ENCODE data around the gene ADAMTS15. TPM values are rescaled to one million over a fixed set of nuclear protein-coding genes. Genes with fewer than 3 reads are reported as not detected.

The ADAMTS15 gene
- total RNA-seq, 6 donors from 2014 or later = 2.5 to 23.0 (median 7.2) TPM

DNA sequence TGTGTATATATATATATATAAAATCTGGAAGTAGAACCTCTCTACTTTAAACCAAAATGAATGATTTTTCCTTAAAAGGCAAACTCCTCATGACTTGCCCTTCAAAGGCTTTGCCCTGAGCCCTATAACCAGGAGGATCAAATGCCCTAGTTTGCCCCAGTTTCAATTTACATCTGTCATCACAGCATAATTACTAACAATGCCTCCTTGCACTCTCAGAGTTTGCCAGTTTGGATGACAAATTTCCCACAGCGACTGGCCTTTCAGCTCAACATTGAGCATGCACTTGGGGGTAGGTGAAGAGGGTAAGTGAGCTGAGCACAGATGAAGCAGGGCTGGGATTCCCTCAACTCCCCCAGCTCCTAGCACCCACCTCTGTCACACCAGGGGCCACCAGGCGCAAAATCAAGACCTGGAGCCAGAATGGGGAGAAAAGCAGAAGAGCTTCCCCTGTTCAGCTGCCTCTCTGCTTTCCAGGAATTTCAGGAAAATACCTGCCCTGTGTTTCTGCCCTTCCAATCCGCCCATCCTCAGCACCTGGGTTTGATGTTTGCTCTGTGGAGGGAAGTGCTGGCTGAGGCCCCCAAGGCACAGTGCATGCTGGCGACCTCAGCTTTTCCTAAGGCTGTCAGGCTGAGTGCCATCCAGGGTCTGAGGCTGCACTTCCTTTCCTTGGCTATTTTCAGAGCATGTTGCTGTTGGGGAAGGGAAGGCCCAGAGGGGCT, 67.5 kb downstream of the ADAMTS15 start:
- Histone ChIP-seq H3K27ac (no peak overlapping the region), H3K36me3 (no peaks in the 10 kb centered on the region)
- WGBS, 2 donors = 76 to 79% methylated on average over 4 of the region's 4 CpGs

GRCh38 chr11:130516554-130517505, 68.4 kb downstream of the ADAMTS15 start:
- Histone ChIP-seq H3K9me3 (no peaks in the 10 kb centered on the region), H3K27me3 (no peaks in the 10 kb centered on the region), H3K4me3 (no peak overlapping the region), H3K4me1 (peaks cover 0 to 3% (median 0%) of the 10 kb centered on the region in 4 donors), H3K36me3 (no peaks in the 10 kb centered on the region), H3K27ac (no peak overlapping the region)
- ATAC-seq (ENCODE audit: low FRiP score in 2 of 2) (no peak), DNase-seq (no peak)
- WGBS, 2 donors = 89 to 91% methylated on average over 8 to 10 of the region's 10 CpGs
- TF ChIP-seq POLR2A (IDR thresholded peaks at IDR 0.05) (no peak), POLR2AphosphoS5 (IDR thresholded peaks at IDR 0.05) (no peak), EP300 (IDR thresholded peaks at IDR 0.05) (no peak)
- TF ChIP-seq, protein P1, sequence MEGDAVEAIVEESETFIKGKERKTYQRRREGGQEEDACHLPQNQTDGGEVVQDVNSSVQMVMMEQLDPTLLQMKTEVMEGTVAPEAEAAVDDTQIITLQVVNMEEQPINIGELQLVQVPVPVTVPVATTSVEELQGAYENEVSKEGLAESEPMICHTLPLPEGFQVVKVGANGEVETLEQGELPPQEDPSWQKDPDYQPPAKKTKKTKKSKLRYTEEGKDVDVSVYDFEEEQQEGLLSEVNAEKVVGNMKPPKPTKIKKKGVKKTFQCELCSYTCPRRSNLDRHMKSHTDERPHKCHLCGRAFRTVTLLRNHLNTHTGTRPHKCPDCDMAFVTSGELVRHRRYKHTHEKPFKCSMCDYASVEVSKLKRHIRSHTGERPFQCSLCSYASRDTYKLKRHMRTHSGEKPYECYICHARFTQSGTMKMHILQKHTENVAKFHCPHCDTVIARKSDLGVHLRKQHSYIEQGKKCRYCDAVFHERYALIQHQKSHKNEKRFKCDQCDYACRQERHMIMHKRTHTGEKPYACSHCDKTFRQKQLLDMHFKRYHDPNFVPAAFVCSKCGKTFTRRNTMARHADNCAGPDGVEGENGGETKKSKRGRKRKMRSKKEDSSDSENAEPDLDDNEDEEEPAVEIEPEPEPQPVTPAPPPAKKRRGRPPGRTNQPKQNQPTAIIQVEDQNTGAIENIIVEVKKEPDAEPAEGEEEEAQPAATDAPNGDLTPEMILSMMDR (IDR thresholded peaks at IDR 0.05) = no peak

More for the DNA sequence above, 67.5 kb downstream of the ADAMTS15 start:
- no peak for ATAC-seq (ENCODE audit: low FRiP score in 2 of 2)
- no peaks in the 10 kb centered on the region for H3K27me3 ChIP-seq
- TF ChIP-seq POLR2AphosphoS5 (IDR thresholded peaks at IDR 0.05) (no peak), POLR2A (IDR thresholded peaks at IDR 0.05) (no peak), EP300 (IDR thresholded peaks at IDR 0.05) (no peak)
- TF ChIP-seq, protein P1 (IDR thresholded peaks at IDR 0.05) = no peak
- no peaks in the 10 kb centered on the region for H3K9me3 ChIP-seq
- DNase-seq = no peak
- no peak overlapping the region for H3K4me3 ChIP-seq
- H3K4me1 ChIP-seq = no peaks in the 10 kb centered on the region

DNA sequence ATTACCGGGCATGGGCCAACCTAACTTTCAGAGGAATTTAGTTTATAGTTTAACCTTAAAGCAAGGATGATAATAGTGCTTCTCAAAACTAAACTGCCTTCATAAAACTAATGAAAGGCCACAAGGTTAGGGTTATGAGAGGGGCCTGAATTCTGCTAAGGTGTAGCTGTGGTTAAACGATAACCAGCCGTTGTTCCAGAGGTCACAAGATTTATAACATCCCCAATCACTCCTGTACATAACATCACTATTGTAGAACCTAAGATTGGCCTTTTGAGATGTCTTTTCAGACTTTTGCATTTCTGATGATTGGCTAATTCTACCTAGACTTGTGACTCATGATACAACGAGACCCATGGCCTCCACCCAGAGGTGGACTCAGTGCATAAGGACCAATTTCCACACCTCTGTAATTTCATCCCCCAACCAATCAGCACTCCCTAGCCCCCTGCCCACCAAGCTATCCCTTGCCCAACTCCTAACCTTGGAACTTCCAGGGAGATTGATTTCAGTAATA, 69.8 kb downstream of the ADAMTS15 start:
- no peak for TF ChIP-seq POLR2AphosphoS5 (IDR thresholded peaks at IDR 0.05)
- no peak for TF ChIP-seq EP300 (IDR thresholded peaks at IDR 0.05)
- H3K36me3 ChIP-seq = no peaks in the 10 kb centered on the region
- DNase-seq = no peak
- no peak overlapping the region for H3K27ac ChIP-seq
- no peak overlapping the region for H3K4me3 ChIP-seq
- no peaks in the 10 kb centered on the region for H3K9me3 ChIP-seq
- peaks cover 0 to 7% (median 3%) of the 10 kb centered on the region in 4 donors for H3K4me1 ChIP-seq
- no peak for ATAC-seq (ENCODE audit: low FRiP score in 2 of 2)
- H3K27me3 ChIP-seq = no peaks in the 10 kb centered on the region
- WGBS, 2 donors = 93 to 97% methylated on average over 4 of the region's 4 CpGs

DNA sequence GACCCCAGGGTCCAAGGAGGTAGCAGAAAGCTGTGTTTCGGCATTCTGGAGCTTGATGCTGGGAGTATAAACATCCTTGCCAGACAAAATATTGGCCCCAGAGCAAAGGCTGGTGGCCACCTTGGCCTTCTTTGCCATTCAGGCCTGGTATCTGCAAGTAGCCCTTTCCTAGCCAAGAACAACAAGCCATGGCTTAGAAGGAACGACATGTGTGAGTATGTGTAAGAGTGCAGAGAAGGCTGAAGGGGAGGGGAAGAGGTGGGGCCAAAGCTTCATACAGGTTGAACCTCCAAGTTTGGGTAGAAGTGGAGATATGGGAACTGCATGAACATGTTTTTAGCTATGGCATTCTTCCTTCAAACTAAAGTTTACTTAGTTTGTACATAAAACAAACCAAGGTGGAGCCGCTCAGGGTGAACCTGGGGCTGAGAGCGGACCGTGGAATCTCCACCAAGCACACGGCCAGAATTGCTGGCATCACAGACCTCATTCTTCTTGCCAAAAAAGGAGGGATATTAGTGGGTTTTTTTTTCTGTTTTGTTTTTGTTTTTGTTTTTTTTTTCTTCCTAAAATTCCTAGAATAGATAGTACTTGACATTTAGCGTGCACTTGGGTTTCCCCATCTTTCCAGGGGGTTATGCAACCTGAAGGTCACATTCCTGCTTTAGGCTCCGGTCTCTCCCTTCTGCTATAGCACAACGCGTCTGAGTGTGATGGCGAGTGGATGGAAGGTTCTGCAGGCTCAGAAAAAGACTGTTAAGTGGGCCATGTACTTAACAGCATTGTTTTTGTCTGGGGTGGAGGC, 70.9 kb downstream of the ADAMTS15 start:
- H3K4me3 ChIP-seq = no peak overlapping the region
- no peaks in the 10 kb centered on the region for H3K9me3 ChIP-seq
- ATAC-seq (ENCODE audit: low FRiP score in 2 of 2) = no peak
- 82 to 86% methylated on average over 11 of the region's 11 CpGs for WGBS, 2 donors
- H3K36me3 ChIP-seq = no peaks in the 10 kb centered on the region
- no peaks in the 10 kb centered on the region for H3K27me3 ChIP-seq
- peak overlapping the region in 1 of 4 donors; percentile 43 for H3K27ac ChIP-seq
- no peak for TF ChIP-seq EP300 (IDR thresholded peaks at IDR 0.05)
- TF ChIP-seq, protein P1 (IDR thresholded peaks at IDR 0.05) = no peak
- no peak for TF ChIP-seq POLR2A (IDR thresholded peaks at IDR 0.05)
- TF ChIP-seq POLR2AphosphoS5 (IDR thresholded peaks at IDR 0.05) = no peak
- DNase-seq = no peak
- peaks cover 0 to 9% (median 3%) of the 10 kb centered on the region in 4 donors for H3K4me1 ChIP-seq

All from upper lobe of left lung (tissue), 6 donors.